GM12874 (cell line): ENCODE data around the gene TIMM44.
A peak's percentile ranks its signal among the peaks of the same experiment; 100 is the strongest.

Experiments used
- CTCF ChIP-seq: IDR thresholded peaks from 2 replicates; pipeline ENCODE4 v1.5.1; 2011; ENCODE audit warnings: low read depth, mild to moderate bottlenecking, control low read depth, low read length, moderate library complexity; ENCODE audit not compliant: insufficient read depth

TIMM44 gene

GRCh38 chr19:7975037-7975436 is 31.6 kb upstream of the TIMM44 start:
- no peak for TF ChIP-seq CTCF

- TF ChIP-seq CTCF = no peak
Measured at GRCh38 chr19:7973883-7974282, 30.4 kb upstream of the TIMM44 start.

DNA sequence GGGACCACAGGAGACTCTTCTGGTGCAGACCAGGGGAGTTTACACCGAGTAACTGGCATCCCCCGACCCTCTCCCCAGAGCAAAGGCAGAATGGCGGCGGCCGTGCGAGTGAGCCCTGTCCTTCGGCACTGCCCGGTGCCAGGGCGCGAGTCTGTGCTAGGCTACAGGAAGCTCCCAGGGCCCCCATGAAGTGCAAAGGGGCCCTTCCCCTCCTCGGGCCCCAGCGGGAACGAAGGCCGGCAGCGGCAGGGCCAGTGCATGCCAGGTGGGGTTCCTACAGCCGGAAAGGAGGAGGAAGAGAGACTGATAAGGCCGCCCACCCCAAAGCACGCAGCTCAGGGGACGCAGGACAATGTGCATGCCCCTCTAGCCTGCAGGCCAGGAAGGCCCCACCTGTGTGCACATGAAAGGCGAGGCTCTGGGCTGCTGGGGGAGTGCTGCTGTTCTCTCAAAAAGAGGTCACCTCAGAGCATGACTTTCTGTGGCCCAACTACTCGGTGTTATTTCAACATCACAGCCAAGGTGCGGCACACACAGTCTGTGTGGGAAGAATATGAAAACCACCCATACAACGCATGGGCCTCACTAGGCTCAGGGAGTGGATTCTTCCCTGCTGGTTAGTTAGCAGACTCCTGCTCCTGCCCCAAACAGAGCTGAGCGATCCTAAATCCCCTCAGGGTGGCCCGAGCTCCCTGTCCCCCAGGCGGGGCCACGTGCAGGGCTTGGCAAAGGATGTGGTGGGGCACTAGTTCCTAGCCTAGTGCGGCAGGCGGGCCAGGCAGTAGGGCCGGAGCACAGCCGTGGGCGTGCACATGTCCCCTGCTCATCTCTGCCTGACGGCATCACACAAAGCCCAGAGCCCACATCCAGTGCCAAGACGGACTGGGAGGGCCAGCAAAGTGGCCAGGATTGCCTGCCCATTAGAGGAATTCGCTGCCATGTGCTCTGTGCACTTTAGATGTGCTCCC is 28.4 kb upstream of the TIMM44 start:
- no peak for TF ChIP-seq CTCF

DNA sequence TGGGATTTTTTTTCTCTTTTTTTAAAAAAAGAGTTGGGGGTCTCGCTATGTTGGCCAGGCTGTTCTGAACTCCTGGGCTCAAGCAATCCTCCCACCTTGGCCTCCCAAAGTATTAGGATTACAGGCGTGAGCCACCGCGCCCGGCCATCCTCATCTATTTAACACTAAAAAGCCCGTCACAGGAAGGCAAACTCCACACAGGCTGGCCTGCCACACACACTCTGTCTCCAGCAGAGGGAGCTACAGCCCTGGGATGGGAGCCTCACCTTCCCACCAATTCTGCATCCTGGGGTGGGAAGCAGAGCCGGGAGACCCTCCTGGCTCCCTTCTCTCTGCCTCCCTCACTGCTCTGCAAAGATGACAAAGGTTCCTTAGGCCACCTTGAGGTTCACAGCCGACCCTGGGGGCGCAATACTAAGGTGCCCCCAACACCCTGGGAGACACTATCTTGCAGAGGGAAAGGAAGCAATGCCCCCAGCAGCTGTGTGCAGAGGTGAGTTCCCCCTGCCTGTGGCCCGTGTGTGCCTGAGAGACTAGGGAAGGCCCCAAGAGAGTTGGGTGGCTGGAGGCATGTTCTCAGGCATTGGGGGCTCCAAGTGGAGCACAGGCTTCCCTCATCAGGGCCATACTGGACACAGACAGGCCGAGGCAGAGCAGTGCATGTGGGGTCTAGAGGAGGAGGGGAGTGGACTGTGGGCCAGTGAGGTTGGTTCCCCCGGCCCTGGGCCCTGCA is 27.4 kb upstream of the TIMM44 start:
- TF ChIP-seq CTCF = peak; percentile 83

- TF ChIP-seq CTCF = no peak
Measured at GRCh38 chr19:7969555-7969939, 26.1 kb upstream of the TIMM44 start.

DNA sequence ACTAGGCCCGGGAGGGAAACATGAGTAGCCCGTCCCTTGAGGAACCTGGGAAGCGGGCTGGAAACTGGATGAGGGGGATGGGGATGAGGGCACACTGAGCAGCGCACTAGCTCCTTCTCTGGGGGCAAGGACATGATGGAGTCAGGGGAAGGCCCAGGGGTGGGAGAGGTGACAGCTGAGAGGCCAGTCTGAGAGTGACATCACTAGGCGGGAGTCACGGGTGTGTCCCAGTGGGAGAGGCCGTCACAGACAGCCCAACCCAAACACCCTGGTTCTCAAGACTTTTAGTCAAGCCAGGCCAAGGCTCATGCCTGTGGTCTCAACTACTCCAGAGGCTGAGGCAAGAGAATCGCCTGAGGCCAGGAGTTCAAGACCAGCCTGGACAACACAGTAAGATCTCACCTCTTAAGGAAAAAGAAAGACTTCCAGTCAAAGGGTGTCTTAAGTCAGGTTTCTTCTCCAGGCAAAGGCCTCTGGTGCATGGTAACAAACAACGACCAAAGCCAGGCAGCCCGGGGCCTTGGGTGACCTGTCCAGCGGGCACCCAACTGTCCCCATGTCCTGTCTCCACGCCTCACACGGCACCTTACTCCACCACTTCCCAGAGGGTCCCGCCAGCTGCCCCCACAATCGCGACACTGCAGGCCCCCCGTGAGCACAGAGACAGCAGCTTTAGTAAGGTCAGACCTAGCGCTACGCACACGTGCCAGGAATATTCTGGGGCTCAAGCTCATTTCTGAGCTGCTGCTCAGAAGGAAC is 25.5 kb upstream of the TIMM44 start:
- no peak for TF ChIP-seq CTCF
